HepG2 (cell line): ENCODE measurements around the gene ARID5B. TPM values are rescaled to one million over a fixed set of nuclear protein-coding genes. Genes with fewer than 3 reads are reported as not detected.
A peak's percentile ranks its signal among the peaks of the same experiment; 100 is the strongest.

Source experiments
- CBFB ChIP-seq: sonication (generic); formaldehyde crosslinking; IDR thresholded peaks from 2 replicates; pipeline ENCODE4 v1.4.0; 2020; ENCODE audit warnings: missing genetic modification reagents
- CEBPB ChIP-seq: IDR thresholded peaks from 2 replicates; pipeline ENCODE4 v1.6.1; 2011; ENCODE audit warnings: low read depth, low read length, improper control_type of control experiment, borderline replicate concordance
- GFI1 ChIP-seq: sonication (generic); formaldehyde crosslinking; IDR thresholded peaks from 2 replicates; pipeline ENCODE4 v1.5.0; 2020; ENCODE audit warnings: missing genetic modification reagents, mild to moderate bottlenecking, borderline replicate concordance
- IKZF1 ChIP-seq: fragments of 450-650 bp; IDR thresholded peaks from 2 replicates; pipeline ENCODE4 v1.7.1; 2016
- KAT7 ChIP-seq: IDR thresholded peaks from 2 replicates; pipeline ENCODE4 v1.6.1; 2018; ENCODE audit warnings: borderline replicate concordance, missing compliant biosample characterization
- MEIS1 ChIP-seq: sonication (generic); formaldehyde crosslinking; IDR thresholded peaks from 2 replicates; pipeline ENCODE4 v1.9.0; 2021; ENCODE audit warnings: mild to moderate bottlenecking, missing genetic modification reagents, moderate library complexity, borderline replicate concordance
- NR2F1 ChIP-seq, 2 experiments: fragments of 450-650 bp in 1 of 2; formaldehyde crosslinking in 1 of 2; IDR thresholded peaks; 2 replicates each; pipeline versions ENCODE4 v1.5.0 to v1.6.1; 2016 to 2020; ENCODE audit warnings: mild to moderate bottlenecking in 1 of 2, missing compliant biosample characterization in 1 of 2, missing genetic modification reagents in 1 of 2, moderate library complexity in 1 of 2
- PHF20 ChIP-seq: sonication (generic); formaldehyde crosslinking; IDR thresholded peaks from 2 replicates; pipeline ENCODE4 v1.5.0; 2020; ENCODE audit warnings: mild to moderate bottlenecking, missing genetic modification reagents
- PTBP1 ChIP-seq: fragments of 200-400 bp; formaldehyde crosslinking; IDR thresholded peaks from 2 replicates; pipeline ENCODE4 v1.6.1; 2018; ENCODE audit warnings: low read length, low read depth; ENCODE audit not compliant: poor library complexity, severe bottlenecking
- SOX5 ChIP-seq: IDR thresholded peaks from 2 replicates; pipeline ENCODE4 v1.6.1; 2016; ENCODE audit warnings: borderline replicate concordance
- TP53 ChIP-seq: sonication (generic); formaldehyde crosslinking; conservative IDR thresholded peaks from 2 replicates; pipeline ENCODE4 v1.4.0; 2020; ENCODE audit warnings: missing genetic modification reagents
- ZNF235 ChIP-seq: sonication (generic); formaldehyde crosslinking; IDR thresholded peaks from 2 replicates; pipeline ENCODE4 v1.8.1; 2023; ENCODE audit warnings: mild to moderate bottlenecking, missing genetic modification reagents, borderline replicate concordance
- ZNF30 ChIP-seq: sonication (generic); formaldehyde crosslinking; IDR thresholded peaks from 2 replicates; pipeline ENCODE4 v1.5.0; 2020; ENCODE audit warnings: mild to moderate bottlenecking, missing genetic modification reagents
- ZNF468 ChIP-seq: sonication (generic); formaldehyde crosslinking; IDR thresholded peaks from 2 replicates; pipeline ENCODE4 v1.8.0; 2022; ENCODE audit warnings: mild to moderate bottlenecking, moderate library complexity, missing genetic modification reagents
- ZNF546 ChIP-seq: sonication (generic); formaldehyde crosslinking; conservative IDR thresholded peaks from 2 replicates; pipeline ENCODE4 v1.8.1; 2023; ENCODE audit warnings: mild to moderate bottlenecking, missing genetic modification reagents
- ZNF558 ChIP-seq: sonication (generic); formaldehyde crosslinking; IDR thresholded peaks from 2 replicates; pipeline ENCODE4 v1.9.0; 2022; ENCODE audit warnings: mild to moderate bottlenecking, missing genetic modification reagents, borderline replicate concordance
- ZNF841 ChIP-seq: sonication (generic); formaldehyde crosslinking; IDR thresholded peaks from 2 replicates; pipeline ENCODE4 v1.8.1; 2023; ENCODE audit warnings: missing genetic modification reagents, borderline replicate concordance
- polyA plus RNA-seq, 8 experiments: library from polyadenylated mRNA; depleted of rRNA in 3 of 8; stranded (reverse) in 7 of 8; unstranded in 1 of 8; fragments of >200 nt; fragmentation: Illumina TruSeq in 4 of 8; extraction: Trizol in 4 of 8; gene quantifications; 2 replicates each; pipeline versions ENCODE4 v1.2.1 to v1.2.3, GENCODE V29; 2011 to 2016; ENCODE audit warnings: low read depth in 4 of 8, missing spikeins in 1 of 8, mixed read lengths in 1 of 8; ENCODE audit not compliant: insufficient read depth in 1 of 8
- total RNA-seq, 5 experiments: library from RNA; depleted of rRNA; stranded (reverse); fragments of >200 nt; fragmentation: Illumina TruSeq; extraction: Trizol; gene quantifications; 2 replicates each; pipeline ENCODE4 v1.2.3, GENCODE V29; 2016; ENCODE audit warnings: low read depth in 1 of 5
- TF ChIP-seq, protein P1 (sequence below): sonication (generic); formaldehyde crosslinking; IDR thresholded peaks from 2 replicates; pipeline ENCODE4 v1.5.0; 2020; ENCODE audit warnings: missing genetic modification reagents, mild to moderate bottlenecking, borderline replicate concordance
- TF ChIP-seq, protein P2 (sequence below): IDR thresholded peaks from 2 replicates; pipeline ENCODE4 v1.6.1; 2016; ENCODE audit warnings: control low read depth
- TF ChIP-seq, protein P3 (sequence below): sonication (generic); formaldehyde crosslinking; conservative IDR thresholded peaks from 2 replicates; pipeline ENCODE4 v1.4.0; 2020; ENCODE audit warnings: missing genetic modification reagents

ARID5B gene
- total and polyA plus RNA-seq, 2 of the 13 experiments (the other 11 are each of a cell fraction or from before 2014, with no cell fraction given) = 6.2 to 21.1 TPM

DNA sequence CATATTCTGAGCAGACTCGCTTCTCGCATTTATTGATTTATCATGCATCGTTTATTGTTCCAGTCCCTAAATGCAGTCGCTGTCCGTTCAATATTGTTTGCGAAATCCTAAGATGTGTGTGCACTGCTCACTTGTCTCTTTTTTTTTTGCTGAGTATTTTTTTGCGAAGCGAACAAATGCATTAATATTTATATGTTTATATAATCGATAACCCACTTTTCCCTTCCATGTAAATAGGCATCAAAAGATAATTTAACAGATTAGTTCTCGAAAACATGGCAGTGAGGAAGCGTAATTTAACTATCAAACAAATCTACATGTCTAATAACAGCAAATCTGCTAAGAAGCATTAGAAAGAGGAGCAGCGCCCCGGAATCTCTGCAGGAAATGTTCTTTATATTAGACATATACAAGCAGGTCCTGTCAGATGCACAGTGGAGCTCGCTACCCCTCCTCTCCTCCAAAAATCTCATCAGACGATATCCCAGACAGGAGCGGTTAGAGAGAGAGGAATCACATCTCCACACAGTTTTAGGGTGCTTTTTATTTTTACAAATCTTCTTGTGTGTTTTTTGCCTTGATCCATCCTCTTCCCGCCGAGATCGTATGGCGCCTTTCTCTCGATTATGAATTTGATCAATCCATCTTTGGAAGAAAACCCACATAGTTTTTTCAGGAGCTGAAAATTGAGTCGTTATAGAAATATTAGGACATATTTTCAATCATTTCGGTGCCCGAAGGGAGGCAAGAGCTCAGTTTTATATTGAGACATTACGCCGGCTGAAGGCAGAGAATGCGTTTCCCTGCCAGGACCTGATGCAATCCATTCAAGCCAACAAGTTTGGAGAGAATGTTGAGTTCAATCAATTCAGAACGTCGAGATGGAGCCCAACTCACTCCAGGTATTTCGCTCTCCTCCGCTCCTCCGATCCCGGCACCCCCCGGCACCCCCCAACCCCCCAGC lies at the start of gene ARID5B (continued):
- TF ChIP-seq NR2F1 (CRISPR knock-in tag; IDR thresholded peaks at IDR 0.05) (no peak), MEIS1 (CRISPR knock-in tag) (no peak), ZNF546 (CRISPR knock-in tag) (no peak), TP53 (no peak), GFI1 (peak; percentile 21; the same call in 1 of the 2 replicates), PHF20 (CRISPR knock-in tag) (no peak), ZNF468 (no peak), ZNF558 (no peak), PTBP1 (no peak), CEBPB (peak; percentile 74), SOX5 (CRISPR knock-in tag) (no peak), KAT7 (no peak), ZNF235 (CRISPR knock-in tag) (no peak), ZNF30 (CRISPR knock-in tag) (no peak), CBFB (CRISPR knock-in tag) (no peak), IKZF1 (no peak), ZNF841 (CRISPR knock-in tag) (no peak)
- TF ChIP-seq, protein P1, sequence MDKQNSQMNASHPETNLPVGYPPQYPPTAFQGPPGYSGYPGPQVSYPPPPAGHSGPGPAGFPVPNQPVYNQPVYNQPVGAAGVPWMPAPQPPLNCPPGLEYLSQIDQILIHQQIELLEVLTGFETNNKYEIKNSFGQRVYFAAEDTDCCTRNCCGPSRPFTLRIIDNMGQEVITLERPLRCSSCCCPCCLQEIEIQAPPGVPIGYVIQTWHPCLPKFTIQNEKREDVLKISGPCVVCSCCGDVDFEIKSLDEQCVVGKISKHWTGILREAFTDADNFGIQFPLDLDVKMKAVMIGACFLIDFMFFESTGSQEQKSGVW (CRISPR knock-in tag) = no peak
- TF ChIP-seq, protein P2, sequence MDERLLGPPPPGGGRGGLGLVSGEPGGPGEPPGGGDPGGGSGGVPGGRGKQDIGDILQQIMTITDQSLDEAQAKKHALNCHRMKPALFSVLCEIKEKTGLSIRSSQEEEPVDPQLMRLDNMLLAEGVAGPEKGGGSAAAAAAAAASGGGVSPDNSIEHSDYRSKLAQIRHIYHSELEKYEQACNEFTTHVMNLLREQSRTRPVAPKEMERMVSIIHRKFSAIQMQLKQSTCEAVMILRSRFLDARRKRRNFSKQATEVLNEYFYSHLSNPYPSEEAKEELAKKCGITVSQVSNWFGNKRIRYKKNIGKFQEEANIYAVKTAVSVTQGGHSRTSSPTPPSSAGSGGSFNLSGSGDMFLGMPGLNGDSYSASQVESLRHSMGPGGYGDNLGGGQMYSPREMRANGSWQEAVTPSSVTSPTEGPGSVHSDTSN = no peak
- TF ChIP-seq, protein P3, sequence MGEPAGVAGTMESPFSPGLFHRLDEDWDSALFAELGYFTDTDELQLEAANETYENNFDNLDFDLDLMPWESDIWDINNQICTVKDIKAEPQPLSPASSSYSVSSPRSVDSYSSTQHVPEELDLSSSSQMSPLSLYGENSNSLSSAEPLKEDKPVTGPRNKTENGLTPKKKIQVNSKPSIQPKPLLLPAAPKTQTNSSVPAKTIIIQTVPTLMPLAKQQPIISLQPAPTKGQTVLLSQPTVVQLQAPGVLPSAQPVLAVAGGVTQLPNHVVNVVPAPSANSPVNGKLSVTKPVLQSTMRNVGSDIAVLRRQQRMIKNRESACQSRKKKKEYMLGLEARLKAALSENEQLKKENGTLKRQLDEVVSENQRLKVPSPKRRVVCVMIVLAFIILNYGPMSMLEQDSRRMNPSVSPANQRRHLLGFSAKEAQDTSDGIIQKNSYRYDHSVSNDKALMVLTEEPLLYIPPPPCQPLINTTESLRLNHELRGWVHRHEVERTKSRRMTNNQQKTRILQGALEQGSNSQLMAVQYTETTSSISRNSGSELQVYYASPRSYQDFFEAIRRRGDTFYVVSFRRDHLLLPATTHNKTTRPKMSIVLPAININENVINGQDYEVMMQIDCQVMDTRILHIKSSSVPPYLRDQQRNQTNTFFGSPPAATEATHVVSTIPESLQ (CRISPR knock-in tag) = no peak
